DOHH2 (cell line): Measurements from ENCODE around the gene AUTS2.

Source experiments
- CTCF ChIP-seq: fragments of 200-600 bp; sonication (generic); IDR thresholded peaks from one replicate; pipeline ENCODE4 v1.5.1; 2014; ENCODE audit warnings: antibody characterized with exemption, mild to moderate bottlenecking, low read depth, low read length; ENCODE audit not compliant: poor library complexity, severe bottlenecking
- EZH2phosphoT487 ChIP-seq: fragments of 200-600 bp; sonication (generic); IDR thresholded peaks from 2 replicates; pipeline ENCODE4 v1.6.1; 2017; ENCODE audit warnings: borderline replicate concordance, mild to moderate bottlenecking, antibody characterized with exemption, low read length, moderate library complexity, mixed read lengths

DNA sequence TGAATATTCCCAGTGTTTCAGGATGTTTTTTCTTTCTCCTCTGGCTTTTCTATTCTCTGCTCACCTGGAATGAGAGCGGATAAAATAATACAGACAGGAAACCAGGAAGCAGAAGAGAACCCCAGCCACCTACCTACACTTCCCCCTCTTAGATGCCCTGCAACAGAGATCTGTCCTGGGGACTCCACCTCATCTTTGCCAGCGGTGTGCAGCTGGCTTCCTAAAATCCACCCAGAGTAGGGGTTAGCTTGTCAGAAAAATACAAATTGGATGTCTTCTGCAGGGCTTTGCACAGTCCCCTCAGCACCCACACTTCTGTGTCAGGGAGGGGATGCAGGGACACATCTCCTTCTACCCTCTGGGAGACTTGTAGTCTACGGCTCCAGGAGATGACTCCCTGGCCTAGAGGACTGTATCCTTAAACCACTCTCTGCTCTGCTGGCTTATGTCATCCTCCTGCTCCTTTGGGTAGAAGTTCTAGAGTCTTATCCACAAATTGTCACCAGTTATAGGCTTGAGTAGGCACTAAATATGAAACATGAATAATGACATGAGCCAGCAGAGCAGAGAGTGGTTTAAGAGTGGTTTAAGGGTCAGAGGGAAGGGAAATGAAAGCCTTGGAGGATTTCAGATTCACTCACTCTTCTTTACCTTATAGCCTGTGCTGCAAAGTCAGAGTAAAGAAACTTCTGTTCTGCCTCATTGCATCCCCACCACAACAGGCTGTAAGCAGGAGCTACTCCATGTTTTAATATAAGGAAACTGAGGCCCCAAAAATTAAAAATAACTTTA, 749.4 kb downstream of the AUTS2 start:
- no peak for TF ChIP-seq CTCF
- no peak for TF ChIP-seq EZH2phosphoT487
